ENCODE data around the gene CCDC159.

CCDC159 gene

DNA sequence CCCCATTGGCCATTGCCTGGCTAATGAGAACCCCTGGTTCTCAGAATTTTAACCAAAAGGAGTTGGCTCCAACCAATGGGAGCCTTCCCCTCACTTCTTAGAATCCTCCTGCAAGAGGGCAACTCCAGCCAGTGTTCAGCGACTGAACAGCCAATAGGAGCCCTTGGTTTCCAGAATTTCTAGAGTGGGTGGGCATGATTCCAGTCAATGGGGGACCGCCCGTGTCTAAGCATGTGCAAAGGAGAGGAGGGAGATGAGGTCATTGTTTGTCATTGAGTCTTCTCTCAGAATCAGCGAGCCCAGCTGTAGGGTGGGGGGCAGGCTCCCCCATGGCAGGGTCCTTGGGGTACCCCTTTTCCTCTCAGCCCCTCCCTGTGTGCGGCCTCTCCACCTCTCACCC is 18.6 kb downstream of the CCDC159 start:
- TF ChIP-seq, protein P1, sequence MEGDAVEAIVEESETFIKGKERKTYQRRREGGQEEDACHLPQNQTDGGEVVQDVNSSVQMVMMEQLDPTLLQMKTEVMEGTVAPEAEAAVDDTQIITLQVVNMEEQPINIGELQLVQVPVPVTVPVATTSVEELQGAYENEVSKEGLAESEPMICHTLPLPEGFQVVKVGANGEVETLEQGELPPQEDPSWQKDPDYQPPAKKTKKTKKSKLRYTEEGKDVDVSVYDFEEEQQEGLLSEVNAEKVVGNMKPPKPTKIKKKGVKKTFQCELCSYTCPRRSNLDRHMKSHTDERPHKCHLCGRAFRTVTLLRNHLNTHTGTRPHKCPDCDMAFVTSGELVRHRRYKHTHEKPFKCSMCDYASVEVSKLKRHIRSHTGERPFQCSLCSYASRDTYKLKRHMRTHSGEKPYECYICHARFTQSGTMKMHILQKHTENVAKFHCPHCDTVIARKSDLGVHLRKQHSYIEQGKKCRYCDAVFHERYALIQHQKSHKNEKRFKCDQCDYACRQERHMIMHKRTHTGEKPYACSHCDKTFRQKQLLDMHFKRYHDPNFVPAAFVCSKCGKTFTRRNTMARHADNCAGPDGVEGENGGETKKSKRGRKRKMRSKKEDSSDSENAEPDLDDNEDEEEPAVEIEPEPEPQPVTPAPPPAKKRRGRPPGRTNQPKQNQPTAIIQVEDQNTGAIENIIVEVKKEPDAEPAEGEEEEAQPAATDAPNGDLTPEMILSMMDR (IDR thresholded peaks at IDR 0.05; ENCODE audit: extremely low read depth, missing control alignments): no peak
- DNase-seq (ENCODE audit: low spot score): peak; percentile 7

DNA sequence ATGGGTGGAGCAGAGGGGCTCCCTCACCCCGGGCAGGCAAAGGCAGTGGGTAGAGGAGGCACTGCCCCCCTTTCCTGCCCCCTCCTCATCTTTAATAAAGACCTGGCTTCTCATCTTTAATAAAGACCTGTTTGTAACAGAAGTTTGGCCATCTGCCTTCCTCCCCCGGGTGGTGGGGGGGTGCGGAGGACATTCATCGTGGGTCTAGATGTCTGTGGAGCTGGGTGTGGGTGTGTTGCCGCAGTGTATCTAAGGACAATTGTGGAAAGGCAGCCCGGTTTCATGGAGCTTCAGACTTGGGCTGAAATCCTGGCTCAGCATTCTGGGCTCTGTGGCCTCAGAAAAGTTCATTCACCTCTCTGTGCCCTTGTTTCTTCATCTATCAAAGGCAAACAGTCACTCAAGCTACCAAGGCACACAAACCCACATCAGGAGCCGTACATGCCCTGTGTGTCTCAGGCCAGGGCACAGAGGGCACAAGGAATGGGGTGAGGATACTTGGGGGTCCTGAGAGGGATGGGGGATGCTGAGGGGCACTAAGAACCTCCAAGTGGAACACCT is 19.3 kb downstream of the CCDC159 start:
- TF ChIP-seq, protein P1 (IDR thresholded peaks at IDR 0.05; ENCODE audit: extremely low read depth, missing control alignments): no peak
- peak; percentile 6 for DNase-seq (ENCODE audit: low spot score)

DNA sequence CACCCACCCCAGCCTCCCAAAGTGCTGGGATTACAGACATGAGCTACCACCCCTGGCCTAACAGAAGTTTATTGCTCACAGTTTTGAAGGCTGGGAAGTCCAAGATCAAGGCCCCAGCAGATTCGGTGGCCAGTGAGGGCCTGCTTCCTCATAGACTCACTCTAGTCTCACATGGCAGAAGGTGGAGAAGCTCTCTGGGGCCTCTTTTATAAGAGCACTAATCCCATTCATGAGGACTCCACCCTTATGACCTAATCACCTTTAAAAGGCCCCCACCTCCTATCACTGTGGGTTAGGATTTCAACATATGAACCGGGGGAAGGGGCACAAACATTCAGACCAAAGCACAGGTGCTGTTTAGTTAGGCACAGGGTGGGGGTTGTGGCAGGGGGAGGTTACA is 21.2 kb downstream of the CCDC159 start:
- TF ChIP-seq, protein P1 (IDR thresholded peaks at IDR 0.05; ENCODE audit: extremely low read depth, missing control alignments): no peak
- DNase-seq (ENCODE audit: low spot score): no peak

DNA sequence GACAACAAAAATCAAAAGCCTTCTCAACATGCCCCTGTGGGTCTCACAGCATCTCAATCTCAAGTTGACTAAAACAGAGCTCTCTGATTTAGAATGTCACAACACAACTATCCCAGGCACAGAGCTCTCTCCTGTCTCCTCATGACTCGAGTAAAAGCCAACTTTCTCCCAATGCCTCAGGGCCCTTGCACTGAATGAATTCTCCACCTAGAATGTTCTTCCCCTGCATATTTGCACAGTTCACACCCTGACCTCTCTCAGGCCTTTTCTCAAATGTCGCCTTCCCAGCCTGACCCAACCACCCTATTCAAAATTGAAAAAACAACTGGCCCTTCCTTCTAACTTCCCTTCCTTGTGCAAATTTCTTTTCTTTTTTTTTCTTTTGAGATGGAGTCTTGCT is 24.4 kb downstream of the CCDC159 start:
- TF ChIP-seq, protein P1 (IDR thresholded peaks at IDR 0.05; ENCODE audit: extremely low read depth, missing control alignments): no peak
- no peak for DNase-seq (ENCODE audit: low spot score)

DNA sequence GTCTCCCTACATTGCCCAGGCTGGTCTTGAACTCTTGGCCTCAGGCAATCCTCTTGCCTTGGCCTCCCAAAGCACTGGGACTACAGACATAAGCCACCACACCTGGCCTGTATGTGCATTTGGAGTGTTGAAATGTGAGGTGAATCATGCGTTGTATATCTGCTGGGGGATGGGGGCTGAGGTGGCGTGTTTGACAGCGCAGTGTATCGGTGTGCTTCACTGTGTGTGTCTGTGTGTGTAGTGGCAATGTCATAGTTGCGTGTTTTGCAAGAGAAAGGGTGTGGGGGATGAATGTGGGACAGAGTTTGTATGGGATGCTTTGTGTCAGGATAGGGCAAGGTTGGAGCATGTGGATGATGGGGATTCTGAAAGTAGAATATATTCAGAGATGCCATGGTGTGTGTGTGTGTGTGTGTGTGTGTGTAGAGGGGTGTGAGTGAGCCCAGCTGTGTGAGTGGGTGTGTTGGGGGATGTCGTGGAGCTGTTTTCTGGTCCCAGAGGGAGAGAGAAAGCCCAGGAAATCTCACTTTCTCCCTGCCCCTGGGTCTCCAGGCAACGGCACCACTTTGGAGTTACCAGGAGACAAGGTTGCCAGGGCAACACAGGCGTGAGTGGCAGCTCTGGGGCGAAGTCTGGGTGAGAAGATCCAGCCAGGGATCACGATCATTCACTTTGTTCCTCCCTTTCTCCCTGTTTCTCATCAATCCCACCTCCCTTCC is 27.0 kb downstream of the CCDC159 start:
- TF ChIP-seq, protein P1 (IDR thresholded peaks at IDR 0.05; ENCODE audit: extremely low read depth, missing control alignments): no peak
- no peak for DNase-seq (ENCODE audit: low spot score)

DNA sequence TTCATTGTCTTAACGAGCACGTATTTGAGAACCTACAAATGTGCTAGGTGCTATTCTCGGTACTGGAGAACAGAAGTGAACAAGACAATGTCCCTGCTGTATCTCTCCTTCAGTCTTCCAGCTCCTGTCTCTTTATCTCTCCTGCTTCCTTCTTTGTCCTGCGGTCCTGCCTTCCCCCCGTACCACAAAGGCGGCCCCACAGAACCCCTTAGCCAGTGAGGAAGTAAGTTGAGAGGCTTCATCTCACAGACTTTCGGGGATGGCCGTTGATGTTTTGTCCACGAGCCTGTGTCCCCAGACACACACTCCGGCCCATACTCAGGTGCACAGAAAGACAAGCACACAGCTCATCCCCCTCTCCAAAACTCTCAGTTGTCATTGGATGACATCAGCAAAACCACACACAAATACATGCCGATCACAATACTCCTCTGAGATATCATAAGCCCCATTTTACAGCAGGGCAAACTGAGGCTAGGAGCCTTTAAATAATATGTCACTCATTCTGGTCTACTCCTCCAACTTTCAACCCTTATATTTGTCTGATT is 27.6 kb downstream of the CCDC159 start:
- DNase-seq (ENCODE audit: low spot score): no peak
- TF ChIP-seq, protein P1 (IDR thresholded peaks at IDR 0.05; ENCODE audit: extremely low read depth, missing control alignments): no peak

DNA sequence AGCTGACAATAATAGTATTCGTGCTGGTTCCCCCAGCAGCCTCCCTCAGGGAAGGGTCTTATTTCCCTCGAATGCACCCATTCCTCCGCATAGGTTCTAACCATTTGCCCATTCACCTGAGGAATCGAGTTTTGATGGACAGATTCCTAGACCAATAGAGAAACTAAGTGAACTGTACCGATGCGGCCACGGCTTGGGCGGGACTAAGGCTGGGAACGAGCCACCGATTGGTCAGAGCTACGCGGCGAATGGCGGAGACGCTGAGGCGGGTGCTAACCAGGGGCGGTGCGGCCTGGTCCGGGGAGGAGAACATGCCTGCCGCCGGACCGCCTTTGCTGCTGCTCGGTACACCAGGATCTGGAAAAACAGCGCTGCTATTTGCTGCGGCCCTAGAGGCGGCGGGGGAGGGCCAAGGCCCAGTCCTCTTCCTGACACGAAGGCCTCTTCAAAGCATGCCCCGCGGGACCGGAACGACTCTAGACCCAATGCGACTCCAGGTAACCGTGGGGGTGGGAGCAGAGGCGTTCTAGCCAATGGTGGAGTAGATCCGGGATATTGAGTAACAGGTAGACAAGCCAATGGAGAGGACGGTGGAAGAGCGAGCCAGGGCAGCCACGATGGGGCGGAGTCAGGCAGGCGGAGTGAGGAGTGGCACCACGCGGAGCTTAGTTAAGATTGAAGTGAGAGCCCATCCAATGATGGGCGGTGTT is 28.3 kb downstream of the CCDC159 start, which contains the start of gene SWSAP1:
Gene SWSAP1 (plus strand): TSS at position 234 of the 710 bp plus-strand sequence. CDS start 15 bp downstream, at position 249.
- TF ChIP-seq, protein P1 (IDR thresholded peaks at IDR 0.05; ENCODE audit: extremely low read depth, missing control alignments): no peak

More for the DNA sequence above, 28.3 kb downstream of the CCDC159 start, which contains the start of gene SWSAP1:
- DNase-seq (ENCODE audit: low spot score): peak; percentile 97

Measured in GM20000 (cell line).